HG03378 (cell line): Measurements from ENCODE around the gene EGLN3.

Source experiments
- ATAC-seq: cut with Tn5 transposase; IDR thresholded peaks from one replicate; pipeline ENCODE4 v1.9.1; 2021; ENCODE audit warnings: mild to moderate bottlenecking, moderate library complexity; ENCODE audit not compliant: unreplicated experiment

EGLN3 gene

DNA sequence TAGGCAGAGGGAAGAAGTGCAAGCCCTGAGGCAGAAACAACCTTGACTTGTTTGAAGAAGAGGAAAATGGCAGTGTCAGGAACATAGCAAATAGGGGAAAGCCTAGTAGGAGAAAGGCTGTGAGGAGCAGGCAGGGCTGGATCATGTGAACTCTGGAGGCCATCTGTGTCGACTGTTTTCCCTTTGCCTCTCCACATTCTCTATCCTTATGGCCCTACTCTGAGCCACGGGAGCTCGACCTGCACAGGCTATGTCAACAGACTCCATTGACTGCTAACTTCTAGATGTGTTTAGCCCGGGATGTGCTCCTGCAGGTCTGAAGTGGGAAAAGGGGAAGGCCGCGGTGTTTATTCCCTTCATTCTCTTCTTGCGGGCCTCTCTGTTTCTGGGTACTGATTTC, 35.2 kb downstream of the EGLN3 start:
- ATAC-seq, result no peak

DNA sequence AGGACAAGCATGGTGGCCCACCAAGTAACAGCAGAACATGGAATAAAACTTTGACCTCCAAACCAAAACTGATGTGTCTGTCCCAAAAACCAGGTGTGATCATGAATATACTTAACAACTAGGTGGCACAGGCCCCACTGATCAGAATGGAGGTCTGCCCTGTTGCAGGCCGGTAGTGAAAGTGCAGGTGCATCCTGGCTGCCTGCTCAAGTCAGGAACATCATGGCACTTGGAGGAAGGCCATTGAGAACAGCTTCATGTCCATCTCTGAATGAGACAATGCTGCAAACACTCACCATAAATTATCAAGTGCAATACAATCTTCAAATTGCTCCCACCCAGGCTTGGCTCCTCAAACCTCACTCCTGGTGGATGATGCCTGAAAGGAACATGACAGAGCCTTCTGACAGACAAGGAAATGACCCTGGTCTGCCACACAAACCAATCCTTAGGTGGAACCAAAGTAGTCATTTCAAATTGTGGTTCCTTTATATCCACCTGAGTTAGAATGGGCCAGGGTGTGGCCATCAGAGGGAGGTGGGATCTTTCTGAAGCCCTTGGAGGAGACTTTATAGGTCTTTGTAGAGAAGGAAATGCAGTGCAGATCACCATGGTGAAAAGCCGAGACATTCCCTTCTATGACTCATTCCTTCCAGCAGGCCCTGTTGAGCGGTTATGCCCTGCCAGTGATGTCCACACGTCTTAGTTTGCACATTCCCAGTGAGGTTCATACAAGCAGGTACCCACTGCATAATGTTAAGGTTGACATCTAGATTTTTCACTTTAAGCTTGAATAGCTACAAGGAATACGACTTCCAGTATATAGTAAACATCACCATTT, 36.0 kb downstream of the EGLN3 start:
- ATAC-seq, result no peak

DNA sequence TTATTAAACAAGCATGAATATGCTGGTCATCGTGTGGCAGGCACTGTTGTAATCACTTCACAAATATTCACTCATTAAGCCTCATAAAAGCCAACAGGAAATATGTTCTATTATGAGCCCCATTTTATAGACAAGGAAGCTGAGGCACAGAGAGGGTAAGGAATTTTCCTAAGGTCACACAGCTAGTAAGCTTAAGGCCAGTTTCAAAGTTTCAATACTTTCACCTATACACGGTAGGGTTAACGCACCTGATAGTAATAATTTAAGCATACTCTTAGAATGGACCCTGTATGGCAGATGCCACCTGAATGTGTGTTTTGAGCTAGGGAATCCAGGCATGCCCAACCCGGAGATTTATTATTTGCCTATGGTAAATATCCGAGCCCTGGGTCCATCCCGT, 39.8 kb downstream of the EGLN3 start:
- ATAC-seq, result no peak

GRCh38 chr14:33910435-33910834, 40.4 kb downstream of the EGLN3 start:
- no peak for ATAC-seq

GRCh38 chr14:33909380-33910084, 41.3 kb downstream of the EGLN3 start:
- no peak for ATAC-seq

DNA sequence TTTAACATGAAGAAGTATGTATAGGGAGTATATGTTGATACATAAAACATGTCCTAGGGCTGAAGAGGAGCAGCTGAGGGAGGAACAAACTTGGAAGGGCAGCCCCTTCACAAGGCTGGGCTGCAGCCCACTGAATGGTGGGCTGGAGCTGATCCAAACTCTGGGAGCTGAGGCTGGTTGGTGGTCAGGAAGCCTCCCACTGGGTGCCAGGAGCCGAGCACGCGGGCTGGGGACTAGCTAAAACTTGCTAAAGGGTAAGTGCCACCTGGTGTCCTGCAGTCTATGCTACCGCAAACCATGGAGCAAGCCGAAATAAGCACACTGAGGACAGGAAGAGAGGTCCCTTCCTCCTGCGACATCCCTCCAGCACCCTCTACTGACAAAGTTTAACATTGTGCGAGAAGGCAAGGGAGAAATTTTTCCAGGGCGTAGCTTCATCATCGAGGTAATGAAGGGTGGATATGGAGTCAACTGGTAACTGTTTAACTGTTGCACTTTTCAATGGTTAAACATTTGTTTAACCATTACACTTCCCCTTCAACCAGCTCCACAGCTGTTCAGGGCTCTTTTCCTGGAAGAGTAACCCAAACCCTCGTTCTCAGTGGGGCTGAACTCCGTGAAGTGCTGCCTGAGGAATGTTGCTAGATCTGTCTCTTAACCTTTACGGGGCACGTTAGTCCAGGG, 42.2 kb downstream of the EGLN3 start:
- no peak for ATAC-seq

DNA sequence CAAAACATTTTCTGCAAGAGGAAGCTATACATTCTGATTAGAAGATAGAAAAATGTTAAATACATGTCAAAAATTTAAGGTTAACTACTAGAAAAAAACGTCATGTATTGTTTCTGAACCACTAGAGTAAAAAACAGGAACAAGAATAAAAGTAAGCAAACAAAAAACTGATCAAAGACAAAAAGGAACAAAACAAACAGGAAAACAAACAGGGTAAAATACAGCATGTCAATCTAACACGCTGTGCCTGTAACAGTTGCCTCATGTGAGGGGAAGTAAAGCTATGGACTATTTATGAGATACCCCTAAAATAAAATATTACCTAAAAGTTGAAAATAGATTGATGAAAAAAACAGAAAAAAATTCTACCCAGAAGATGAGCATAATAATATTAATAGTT, 43.9 kb downstream of the EGLN3 start:
- no peak for ATAC-seq

DNA sequence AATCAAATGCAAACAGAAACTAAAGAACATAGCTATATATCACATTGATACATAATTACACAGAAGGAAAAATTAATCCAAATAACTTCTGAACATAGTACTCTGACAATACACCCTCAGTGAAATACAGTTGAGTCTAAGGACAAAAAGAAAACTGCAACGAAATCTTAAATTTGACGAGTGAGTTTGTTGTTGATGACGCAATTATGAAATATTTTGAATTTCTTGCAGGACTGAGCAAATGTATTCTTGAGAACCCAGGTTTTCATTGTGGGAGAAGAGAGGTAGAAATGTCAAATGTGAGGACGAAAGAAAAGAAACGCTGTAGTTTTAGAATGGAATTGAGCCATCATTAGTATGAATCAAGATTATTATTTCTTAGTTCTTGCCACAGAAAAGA, 46.3 kb downstream of the EGLN3 start:
- no peak for ATAC-seq

DNA sequence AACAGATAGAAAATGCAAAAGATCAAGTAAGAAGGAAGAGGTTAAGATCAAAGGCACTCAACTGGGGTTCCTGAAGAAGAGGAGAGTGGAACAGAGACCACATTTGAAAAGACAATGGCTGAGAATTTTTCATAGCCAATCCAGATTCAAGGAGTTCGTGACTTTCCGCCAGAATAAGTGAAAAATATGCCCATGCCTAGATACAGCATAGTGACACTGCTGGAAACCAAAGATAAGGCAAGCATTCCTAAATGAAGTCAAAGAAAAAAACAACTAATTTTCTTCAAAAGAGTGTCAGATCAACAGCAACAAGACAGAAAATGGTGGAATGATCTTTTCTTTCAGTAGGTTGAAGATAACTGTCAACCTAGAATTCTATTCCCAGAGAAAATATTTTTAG, 47.5 kb downstream of the EGLN3 start:
- ATAC-seq, result no peak

- no peak for ATAC-seq
These were observed 48.5 kb downstream of the EGLN3 start for GRCh38 chr14:33902363-33902762.

- no peak for ATAC-seq
These were observed 49.3 kb downstream of the EGLN3 start for GRCh38 chr14:33901426-33902155.

GRCh38 chr14:33900706-33901105, 50.2 kb downstream of the EGLN3 start:
- ATAC-seq, result no peak

- ATAC-seq, result no peak
These were observed 51.0 kb downstream of the EGLN3 start for GRCh38 chr14:33899723-33900341.

- no peak for ATAC-seq
These were observed 52.9 kb downstream of the EGLN3 start for GRCh38 chr14:33897878-33898535.

- ATAC-seq, result no peak
These were observed 53.5 kb downstream of the EGLN3 start for GRCh38 chr14:33897382-33897781.

GRCh38 chr14:33894339-33894738, 56.5 kb downstream of the EGLN3 start:
- ATAC-seq, result no peak

DNA sequence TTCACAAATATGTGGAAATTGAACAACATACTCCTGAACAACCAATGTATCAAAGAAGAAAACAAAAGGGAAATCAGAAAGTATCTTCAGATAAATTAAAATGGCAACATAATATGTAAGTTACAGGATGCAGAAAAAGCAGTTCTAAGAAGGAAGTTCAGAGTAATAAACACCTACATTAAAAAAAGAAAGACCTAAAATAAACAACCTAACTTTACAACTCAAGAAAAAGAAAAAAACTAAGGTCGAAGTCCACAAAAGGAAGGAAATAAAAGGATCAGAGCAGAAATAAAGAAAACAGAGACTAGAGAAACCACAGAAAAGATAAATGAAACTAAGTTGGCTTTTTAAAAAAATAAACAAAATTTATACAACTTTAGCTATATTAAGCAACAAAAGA, 59.2 kb downstream of the EGLN3 start:
- ATAC-seq, result no peak

DNA sequence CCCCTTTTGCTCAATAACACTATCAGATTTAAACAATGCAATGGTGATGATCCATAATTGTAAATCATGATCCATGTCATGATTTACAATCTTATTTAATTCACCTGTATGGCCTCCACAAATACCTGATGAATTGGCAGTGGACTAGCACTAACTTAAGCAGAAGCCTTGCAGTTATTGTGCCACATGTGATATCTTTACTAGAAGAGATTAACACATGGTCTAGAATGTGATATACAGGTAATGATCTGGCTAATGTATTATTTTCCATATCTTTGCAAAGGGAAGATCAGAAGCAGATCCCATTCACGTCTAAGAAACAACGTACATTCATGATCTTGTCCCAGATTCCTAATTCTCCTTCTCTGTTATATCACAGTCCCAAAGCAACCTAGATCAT, 66.0 kb downstream of the EGLN3 start:
- ATAC-seq, result no peak

DNA sequence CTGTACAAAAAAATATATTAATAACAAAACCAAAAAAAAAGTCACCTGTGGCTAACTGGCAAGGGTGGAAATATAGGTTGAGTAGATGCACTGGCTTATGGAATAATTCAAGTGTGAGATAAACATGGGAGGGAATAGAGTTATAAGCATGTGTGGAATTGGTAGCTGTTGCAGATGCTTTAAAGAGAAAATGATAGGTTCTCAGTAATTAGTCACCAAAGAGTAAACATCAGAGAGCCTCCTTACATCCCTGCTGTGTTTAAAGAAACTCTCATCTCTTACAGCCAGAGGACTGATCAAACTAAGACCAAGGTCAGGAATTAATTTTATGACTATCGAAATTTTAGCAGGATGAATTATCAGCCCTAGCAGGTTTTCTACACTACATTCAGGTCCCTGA, 70.5 kb downstream of the EGLN3 start:
- no peak for ATAC-seq

DNA sequence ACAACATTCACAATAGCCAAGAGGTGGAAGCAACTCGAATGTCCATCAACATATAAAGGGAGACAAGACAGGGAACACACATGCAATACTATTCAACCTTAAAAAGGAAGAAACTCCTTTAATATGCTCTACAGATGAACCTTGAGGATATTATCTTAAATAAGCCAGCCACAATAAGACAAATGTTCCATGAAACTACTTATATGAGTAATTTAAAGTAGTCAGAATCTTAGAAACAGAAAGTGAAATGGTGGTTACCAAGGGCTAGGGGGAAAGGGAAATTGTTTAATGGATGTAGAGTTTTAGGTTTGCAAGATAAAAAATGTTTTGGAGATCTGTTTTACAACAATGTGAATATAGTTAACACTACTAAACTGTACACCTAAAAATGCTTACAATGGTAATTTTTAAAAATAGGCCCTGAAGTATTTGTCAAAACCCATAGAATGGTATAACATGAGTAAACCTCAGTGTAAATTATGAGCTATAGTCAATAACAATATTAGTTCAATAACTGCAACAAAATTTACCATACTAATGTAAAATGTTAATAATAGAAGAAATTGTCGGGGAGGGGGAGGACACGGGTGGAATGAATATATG, 71.1 kb downstream of the EGLN3 start:
- peak; percentile 78 for ATAC-seq
